ENCODE data around the gene RBP3. TPM values are rescaled to one million over a fixed set of nuclear protein-coding genes. Genes with fewer than 3 reads are reported as not detected.

RBP3 gene
- total and polyA plus RNA-seq, 8 donors: not detected

DNA sequence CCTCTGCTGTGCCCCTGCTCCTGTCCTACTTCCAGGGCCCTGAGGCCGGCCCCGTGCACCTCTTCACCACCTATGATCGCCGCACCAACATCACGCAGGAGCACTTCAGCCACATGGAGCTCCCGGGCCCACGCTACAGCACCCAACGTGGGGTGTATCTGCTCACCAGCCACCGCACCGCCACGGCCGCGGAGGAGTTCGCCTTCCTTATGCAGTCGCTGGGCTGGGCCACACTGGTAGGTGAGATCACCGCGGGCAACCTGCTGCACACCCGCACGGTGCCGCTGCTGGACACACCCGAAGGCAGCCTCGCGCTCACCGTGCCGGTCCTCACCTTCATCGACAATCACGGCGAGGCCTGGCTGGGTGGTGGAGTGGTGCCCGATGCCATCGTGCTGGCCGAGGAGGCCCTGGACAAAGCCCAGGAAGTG is 1.8 kb downstream of the RBP3 start:
- no peaks in the 10 kb centered on the region for H3K4me1 ChIP-seq
- no peak for DNase-seq

DNA sequence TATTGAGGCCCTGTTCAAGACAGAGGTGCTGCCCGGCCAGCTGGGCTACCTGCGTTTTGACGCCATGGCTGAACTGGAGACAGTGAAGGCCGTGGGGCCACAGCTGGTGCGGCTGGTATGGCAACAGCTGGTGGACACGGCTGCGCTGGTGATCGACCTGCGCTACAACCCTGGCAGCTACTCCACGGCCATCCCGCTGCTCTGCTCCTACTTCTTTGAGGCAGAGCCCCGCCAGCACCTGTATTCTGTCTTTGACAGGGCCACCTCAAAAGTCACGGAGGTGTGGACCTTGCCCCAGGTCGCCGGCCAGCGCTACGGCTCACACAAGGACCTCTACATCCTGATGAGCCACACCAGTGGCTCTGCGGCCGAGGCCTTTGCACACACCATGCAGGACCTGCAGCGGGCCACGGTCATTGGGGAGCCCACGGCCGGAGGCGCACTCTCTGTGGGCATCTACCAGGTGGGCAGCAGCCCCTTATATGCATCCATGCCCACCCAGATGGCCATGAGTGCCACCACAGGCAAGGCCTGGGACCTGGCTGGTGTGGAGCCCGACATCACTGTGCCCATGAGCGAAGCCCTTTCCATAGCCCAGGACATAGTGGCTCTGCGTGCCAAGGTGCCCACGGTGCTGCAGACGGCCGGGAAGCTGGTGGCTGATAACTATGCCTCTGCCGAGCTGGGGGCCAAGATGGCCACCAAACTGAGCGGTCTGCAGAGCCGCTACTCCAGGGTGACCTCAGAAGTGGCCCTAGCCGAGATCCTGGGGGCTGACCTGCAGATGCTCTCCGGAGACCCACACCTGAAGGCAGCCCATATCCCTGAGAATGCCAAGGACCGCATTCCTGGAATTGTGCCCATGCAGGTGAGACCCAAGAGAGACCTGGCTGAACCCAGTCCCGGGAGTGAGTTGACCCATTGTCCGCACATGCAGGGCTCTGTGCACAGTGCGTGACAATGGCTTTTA is 2.8 kb downstream of the RBP3 start:
- no peaks in the 10 kb centered on the region for H3K27me3 ChIP-seq
- no peak overlapping the region for H3K4me3 ChIP-seq
- no peaks in the 10 kb centered on the region for H3K36me3 ChIP-seq
- DNase-seq: no peak
- 90 to 95% (median 93%) methylated on average over 28 to 39 of the region's 39 CpGs for WGBS, 5 donors
- TF ChIP-seq POLR2AphosphoS5 (IDR thresholded peaks at IDR 0.05) (no peak), EP300 (IDR thresholded peaks at IDR 0.05) (no peak)
- TF ChIP-seq, protein P1, sequence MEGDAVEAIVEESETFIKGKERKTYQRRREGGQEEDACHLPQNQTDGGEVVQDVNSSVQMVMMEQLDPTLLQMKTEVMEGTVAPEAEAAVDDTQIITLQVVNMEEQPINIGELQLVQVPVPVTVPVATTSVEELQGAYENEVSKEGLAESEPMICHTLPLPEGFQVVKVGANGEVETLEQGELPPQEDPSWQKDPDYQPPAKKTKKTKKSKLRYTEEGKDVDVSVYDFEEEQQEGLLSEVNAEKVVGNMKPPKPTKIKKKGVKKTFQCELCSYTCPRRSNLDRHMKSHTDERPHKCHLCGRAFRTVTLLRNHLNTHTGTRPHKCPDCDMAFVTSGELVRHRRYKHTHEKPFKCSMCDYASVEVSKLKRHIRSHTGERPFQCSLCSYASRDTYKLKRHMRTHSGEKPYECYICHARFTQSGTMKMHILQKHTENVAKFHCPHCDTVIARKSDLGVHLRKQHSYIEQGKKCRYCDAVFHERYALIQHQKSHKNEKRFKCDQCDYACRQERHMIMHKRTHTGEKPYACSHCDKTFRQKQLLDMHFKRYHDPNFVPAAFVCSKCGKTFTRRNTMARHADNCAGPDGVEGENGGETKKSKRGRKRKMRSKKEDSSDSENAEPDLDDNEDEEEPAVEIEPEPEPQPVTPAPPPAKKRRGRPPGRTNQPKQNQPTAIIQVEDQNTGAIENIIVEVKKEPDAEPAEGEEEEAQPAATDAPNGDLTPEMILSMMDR (IDR thresholded peaks at IDR 0.05): no peak
- no peak overlapping the region for H3K27ac ChIP-seq
- H3K4me1 ChIP-seq: no peaks in the 10 kb centered on the region
- H3K9me3 ChIP-seq: no peaks in the 10 kb centered on the region
- intact Hi-C loops (cut with DNase I; ENCODE audit: low total_unique reads): no loop called here

More for the DNA sequence above, 1.8 kb downstream of the RBP3 start:
- no peak overlapping the region for H3K4me3 ChIP-seq
- intact Hi-C loops (cut with DNase I; ENCODE audit: low total_unique reads): no loop called here
- no peaks in the 10 kb centered on the region for H3K9me3 ChIP-seq
- 92 to 96% (median 96%) methylated on average over 31 of the region's 31 CpGs for WGBS, 5 donors
- no peak overlapping the region for H3K27ac ChIP-seq
- H3K36me3 ChIP-seq: no peaks in the 10 kb centered on the region
- TF ChIP-seq POLR2AphosphoS5 (IDR thresholded peaks at IDR 0.05): no peak
- TF ChIP-seq EP300 (IDR thresholded peaks at IDR 0.05): no peak
- TF ChIP-seq, protein P1 (IDR thresholded peaks at IDR 0.05): no peak
- TF ChIP-seq POLR2A (IDR thresholded peaks at IDR 0.05): no peak
- H3K27me3 ChIP-seq: no peaks in the 10 kb centered on the region

GRCh38 chr10:47351899-47352815 is 4.0 kb downstream of the RBP3 start:
- WGBS, 5 donors: 74 to 80% (median 76%) methylated on average over 13 to 14 of the region's 14 CpGs
- intact Hi-C loops (cut with DNase I; ENCODE audit: low total_unique reads): no loop called here
- Histone ChIP-seq H3K9me3 (no peaks in the 10 kb centered on the region), H3K36me3 (no peaks in the 10 kb centered on the region), H3K4me3 (no peak overlapping the region), H3K4me1 (no peaks in the 10 kb centered on the region), H3K27me3 (no peaks in the 10 kb centered on the region), H3K27ac (no peak overlapping the region)
- TF ChIP-seq EP300 (IDR thresholded peaks at IDR 0.05): no peak
- TF ChIP-seq POLR2A (IDR thresholded peaks at IDR 0.05): no peak
- TF ChIP-seq, protein P1 (IDR thresholded peaks at IDR 0.05): no peak
- no peak for TF ChIP-seq POLR2AphosphoS5 (IDR thresholded peaks at IDR 0.05)
- DNase-seq: no peak

DNA sequence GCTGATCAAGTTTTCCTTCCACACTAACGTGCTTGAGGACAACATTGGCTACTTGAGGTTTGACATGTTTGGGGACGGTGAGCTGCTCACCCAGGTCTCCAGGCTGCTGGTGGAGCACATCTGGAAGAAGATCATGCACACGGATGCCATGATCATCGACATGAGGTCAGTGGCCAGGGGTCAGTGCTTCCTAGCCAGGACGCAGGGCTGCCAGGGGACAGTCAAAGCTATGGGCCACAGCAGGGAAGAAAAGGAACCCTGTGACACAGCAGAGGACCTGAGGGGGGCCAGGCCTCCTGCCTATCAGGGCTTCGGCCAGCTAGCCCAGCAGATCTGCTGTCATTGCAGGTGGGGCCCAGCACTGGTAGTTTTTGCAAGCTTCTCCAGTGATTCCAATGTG is 5.2 kb downstream of the RBP3 start:
- no peak for DNase-seq
- TF ChIP-seq, protein P1 (IDR thresholded peaks at IDR 0.05): no peak
- WGBS, 5 donors: 85 to 94% (median 87%) methylated on average over 6 of the region's 6 CpGs
- H3K4me3 ChIP-seq: no peak overlapping the region
- no peaks in the 10 kb centered on the region for H3K9me3 ChIP-seq
- H3K27me3 ChIP-seq: no peaks in the 10 kb centered on the region
- intact Hi-C loops (cut with DNase I; ENCODE audit: low total_unique reads): no loop called here
- H3K36me3 ChIP-seq: no peaks in the 10 kb centered on the region
- H3K4me1 ChIP-seq: no peaks in the 10 kb centered on the region
- H3K27ac ChIP-seq: no peak overlapping the region

Data from stomach (tissue), 9 donors.